ENCODE measurements around the gene DPEP1. TPM values are rescaled to one million over a fixed set of nuclear protein-coding genes. Genes with fewer than 3 reads are reported as not detected.

Gene DPEP1
- total and polyA plus RNA-seq, 2 donors (not counting 1 experiment from before 2014, with no cell fraction given): not detected

DNA sequence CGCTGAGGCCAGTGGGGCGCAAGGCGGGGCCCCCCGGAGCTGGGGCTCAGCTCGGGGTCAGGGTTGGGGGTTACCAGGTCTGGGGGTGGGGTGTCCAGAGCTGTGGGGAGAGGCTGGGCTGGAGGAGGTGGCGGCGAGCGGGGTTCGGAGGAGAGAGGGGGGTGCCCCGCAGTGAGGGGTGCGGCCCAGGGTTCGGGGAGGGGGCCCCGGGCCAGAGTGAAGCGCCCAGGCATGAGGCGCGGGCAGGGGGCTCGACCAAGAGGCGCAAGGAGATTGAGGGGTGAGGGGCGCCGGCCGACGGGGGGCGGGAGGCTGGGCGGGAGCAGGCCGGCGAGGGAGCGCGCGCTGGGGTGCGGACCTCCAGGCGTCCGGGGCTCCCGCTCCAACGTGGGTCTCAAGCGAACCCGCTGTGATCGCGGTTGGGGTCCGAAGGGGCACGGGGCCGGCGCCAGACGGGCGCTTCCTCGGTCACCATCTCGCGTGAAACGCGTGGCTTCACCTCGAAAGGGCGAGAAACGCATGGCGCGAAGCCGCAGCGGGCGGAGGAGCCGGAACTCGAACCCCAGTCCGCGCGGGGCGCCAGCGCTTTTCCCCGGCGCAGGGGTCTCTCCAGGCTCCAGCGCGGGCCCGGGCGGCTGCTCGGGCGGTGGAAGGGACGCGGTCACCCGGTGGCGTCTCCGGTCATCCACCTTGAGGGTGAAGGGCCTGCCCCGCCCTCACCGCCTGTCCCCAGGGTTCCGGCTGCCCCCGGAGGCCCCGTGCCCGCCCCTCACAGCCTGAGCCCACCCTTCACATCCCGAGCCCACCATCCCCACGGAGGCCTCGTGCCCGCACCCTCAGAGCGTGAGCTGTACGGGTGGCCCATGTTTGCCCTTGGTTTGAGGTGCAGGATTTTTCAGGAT lies 37.0 kb upstream of the DPEP1 start:
- H3K79me2 ChIP-seq (ENCODE audit: control insufficient read depth, insufficient read depth, low read length): no peaks in the 10 kb centered on the region
- no peak overlapping the region for H3K4me3 ChIP-seq (ENCODE audit: control extremely low read depth in 1 of 5, extremely low read depth in 1 of 5, insufficient read depth in 1 of 5, low read depth in 2 of 5, low read length in 4 of 5)
- ATAC-seq (ENCODE audit: low read depth) (no peak), DNase-seq (no peak)
- H3K4me2 ChIP-seq (replicated peaks; ENCODE audit: low read depth, low read length, poor library complexity, severe bottlenecking): peak overlapping the region; percentile 94
- no peaks in the 10 kb centered on the region for H3K36me3 ChIP-seq (replicated peaks in 1 of 2; ENCODE audit: control extremely low read depth in 1 of 2, control insufficient read depth in 1 of 2, extremely low read depth in 1 of 2, insufficient read depth in 2 of 2, low read length in 1 of 2)
- Mint-ChIP-seq H3K27me3 (peaks cover 14% of the 10 kb centered on the region), H3K27ac (no peak overlapping the region), H3K9me3 (ENCODE audit: insufficient read depth) (no peaks in the 10 kb centered on the region), H3K4me1 (peaks cover 16% of the 10 kb centered on the region), H3K4me3 (no peak overlapping the region)
- WGBS (ENCODE audit: insufficient coverage): 55% methylated on average over 89 of the region's 89 CpGs
- CTCF ChIA-PET: no interaction called here
- peaks cover 4% of the 10 kb centered on the region for H4K20me1 ChIP-seq (ENCODE audit: control insufficient read depth, insufficient read depth, low read length, poor library complexity, severe bottlenecking)
- H3K9me3 ChIP-seq (ENCODE audit: control extremely low read depth in 1 of 3, control insufficient read depth in 2 of 3, insufficient read depth in 1 of 3, low read length in 2 of 3): no peaks in the 10 kb centered on the region
- peaks cover 0 to 22% (median 5%) of the 10 kb centered on the region in 4 experiments for H3K27me3 ChIP-seq (replicated peaks in 1 of 4; ENCODE audit: control extremely low read depth in 1 of 4, control insufficient read depth in 3 of 4, insufficient read depth in 4 of 4, low read length in 3 of 4)
- intact Hi-C loops (cut with micrococcal nuclease): no loop called here
- POLR2A ChIA-PET: interaction anchor here (1.3 kb wide), 1 partner anchor 12 kb away, joined by 9 read pairs; no protein-coding TSS in a partner anchor
- peak overlapping the region; percentile 49 for H2AFZ ChIP-seq (ENCODE audit: insufficient read depth, low read depth, low read length, poor library complexity, severe bottlenecking)
- TF ChIP-seq EZH2 (IDR thresholded peaks at IDR 0.05; ENCODE audit: borderline replicate concordance, insufficient read depth, low read depth, low read length, poor library complexity, severe bottlenecking): no peak
- TF ChIP-seq, protein P1, sequence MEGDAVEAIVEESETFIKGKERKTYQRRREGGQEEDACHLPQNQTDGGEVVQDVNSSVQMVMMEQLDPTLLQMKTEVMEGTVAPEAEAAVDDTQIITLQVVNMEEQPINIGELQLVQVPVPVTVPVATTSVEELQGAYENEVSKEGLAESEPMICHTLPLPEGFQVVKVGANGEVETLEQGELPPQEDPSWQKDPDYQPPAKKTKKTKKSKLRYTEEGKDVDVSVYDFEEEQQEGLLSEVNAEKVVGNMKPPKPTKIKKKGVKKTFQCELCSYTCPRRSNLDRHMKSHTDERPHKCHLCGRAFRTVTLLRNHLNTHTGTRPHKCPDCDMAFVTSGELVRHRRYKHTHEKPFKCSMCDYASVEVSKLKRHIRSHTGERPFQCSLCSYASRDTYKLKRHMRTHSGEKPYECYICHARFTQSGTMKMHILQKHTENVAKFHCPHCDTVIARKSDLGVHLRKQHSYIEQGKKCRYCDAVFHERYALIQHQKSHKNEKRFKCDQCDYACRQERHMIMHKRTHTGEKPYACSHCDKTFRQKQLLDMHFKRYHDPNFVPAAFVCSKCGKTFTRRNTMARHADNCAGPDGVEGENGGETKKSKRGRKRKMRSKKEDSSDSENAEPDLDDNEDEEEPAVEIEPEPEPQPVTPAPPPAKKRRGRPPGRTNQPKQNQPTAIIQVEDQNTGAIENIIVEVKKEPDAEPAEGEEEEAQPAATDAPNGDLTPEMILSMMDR (IDR thresholded peaks at IDR 0.05): no peak
- peak overlapping the region; percentile 32 for H3K9ac ChIP-seq (ENCODE audit: low read length)
- no peak overlapping the region for H3K27ac ChIP-seq (ENCODE audit: low read length in 2 of 2)
- H3K4me1 ChIP-seq (ENCODE audit: control insufficient read depth in 2 of 2, insufficient read depth in 2 of 2, low read length in 2 of 2): peaks cover 29 to 30% of the 10 kb centered on the region in 2 donors
